GM06990 (cell line): Measurements from ENCODE around the gene CRLF1.

Experiments
- DNase-seq: peaks from one replicate; pipeline ENCODE4 v3.0.0-alpha.2; 2011; ENCODE audit not compliant: insufficient read length; ENCODE audit errors: extremely low read depth
- H3K27me3 ChIP-seq: replicated peaks from 2 replicates; pipeline ENCODE4 v1.6.0; 2011; ENCODE audit warnings: low read length; ENCODE audit not compliant: control insufficient read depth, insufficient read depth
- H3K36me3 ChIP-seq: 2 replicates; pipeline ENCODE4 v1.5.1; 2011; ENCODE audit warnings: low read length; ENCODE audit not compliant: control insufficient read depth, insufficient read depth
- H3K4me3 ChIP-seq: replicated peaks from 2 replicates; pipeline ENCODE4 v1.5.1; 2011; ENCODE audit warnings: low read depth, mild to moderate bottlenecking, control low read depth, low read length
- TF ChIP-seq, protein P1 (sequence below): IDR thresholded peaks from 2 replicates; pipeline ENCODE4 v1.5.1; 2011; ENCODE audit warnings: low read length, control low read depth, mild to moderate bottlenecking, inconsistent platforms; ENCODE audit not compliant: insufficient read depth, poor library complexity, severe bottlenecking

Gene CRLF1

GRCh38 chr19:18557411-18558201 lies 49.0 kb downstream of the CRLF1 start, which contains the start of gene KXD1:
Gene KXD1, plus strand, starts transcription at chr19:18557870. Its CDS starts 4,187 bp downstream, at chr19:18562057.
- peaks cover 7% of the 10 kb centered on the region; the same call in 1 of the 2 replicates for H3K36me3 ChIP-seq
- peak; percentile 99 for DNase-seq
- H3K4me3 ChIP-seq = peak within 1 kb of the TSS; percentile 99
- H3K27me3 ChIP-seq = no peaks in the 10 kb centered on the region
- TF ChIP-seq, protein P1, sequence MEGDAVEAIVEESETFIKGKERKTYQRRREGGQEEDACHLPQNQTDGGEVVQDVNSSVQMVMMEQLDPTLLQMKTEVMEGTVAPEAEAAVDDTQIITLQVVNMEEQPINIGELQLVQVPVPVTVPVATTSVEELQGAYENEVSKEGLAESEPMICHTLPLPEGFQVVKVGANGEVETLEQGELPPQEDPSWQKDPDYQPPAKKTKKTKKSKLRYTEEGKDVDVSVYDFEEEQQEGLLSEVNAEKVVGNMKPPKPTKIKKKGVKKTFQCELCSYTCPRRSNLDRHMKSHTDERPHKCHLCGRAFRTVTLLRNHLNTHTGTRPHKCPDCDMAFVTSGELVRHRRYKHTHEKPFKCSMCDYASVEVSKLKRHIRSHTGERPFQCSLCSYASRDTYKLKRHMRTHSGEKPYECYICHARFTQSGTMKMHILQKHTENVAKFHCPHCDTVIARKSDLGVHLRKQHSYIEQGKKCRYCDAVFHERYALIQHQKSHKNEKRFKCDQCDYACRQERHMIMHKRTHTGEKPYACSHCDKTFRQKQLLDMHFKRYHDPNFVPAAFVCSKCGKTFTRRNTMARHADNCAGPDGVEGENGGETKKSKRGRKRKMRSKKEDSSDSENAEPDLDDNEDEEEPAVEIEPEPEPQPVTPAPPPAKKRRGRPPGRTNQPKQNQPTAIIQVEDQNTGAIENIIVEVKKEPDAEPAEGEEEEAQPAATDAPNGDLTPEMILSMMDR = no peak

DNA sequence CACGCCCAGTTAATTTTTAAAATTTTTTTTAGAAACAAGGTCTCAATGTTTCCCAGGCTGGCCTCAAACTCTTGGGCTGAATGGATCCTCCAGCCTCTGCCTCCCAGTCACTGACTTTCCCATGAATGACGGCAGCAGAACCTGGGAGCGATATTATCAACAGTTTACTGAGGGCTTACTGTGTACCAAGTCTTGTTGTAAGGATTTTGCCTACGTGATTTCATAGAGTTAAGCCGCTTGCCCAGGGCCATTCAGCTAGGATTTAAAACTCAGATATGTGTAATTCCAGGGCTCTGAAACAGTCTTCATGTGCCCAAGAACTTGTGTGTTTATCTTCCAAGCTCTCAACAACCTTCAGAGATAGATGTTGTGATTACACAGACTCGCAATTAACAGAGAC lies 55.0 kb downstream of the CRLF1 start:
- Histone ChIP-seq H3K36me3 (no peaks in the 10 kb centered on the region), H3K4me3 (no peak overlapping the region), H3K27me3 (no peaks in the 10 kb centered on the region)
- no peak for DNase-seq
- TF ChIP-seq, protein P1 = no peak

GRCh38 chr19:18543814-18544475 lies 62.7 kb downstream of the CRLF1 start:
- Histone ChIP-seq H3K27me3 (no peaks in the 10 kb centered on the region), H3K36me3 (peaks cover 12% of the 10 kb centered on the region), H3K4me3 (peak overlapping the region; percentile 87)
- TF ChIP-seq, protein P1 = peak; percentile 28
- DNase-seq = peak; percentile 59
